GM18517 (cell line): ENCODE data around the gene NUMBL.

ENCODE experiments used
- ATAC-seq: cut with Tn5 transposase; IDR thresholded peaks from one replicate; pipeline ENCODE4 v1.9.1; 2021; ENCODE audit warnings: mild to moderate bottlenecking, moderate library complexity; ENCODE audit not compliant: unreplicated experiment

NUMBL gene

GRCh38 chr19:40716482-40717324, 26.3 kb upstream of the NUMBL start, which contains the start of the genes COQ8B and ITPKC:
Gene COQ8B (minus strand): TSS chr19:40716886. CDS start chr19:40714632, 2,254 bp downstream.
Gene ITPKC (plus strand): TSS chr19:40717112. CDS start chr19:40717136, 24 bp downstream.
- peak; percentile 74 for ATAC-seq

- ATAC-seq = no peak
Measured at GRCh38 chr19:40716031-40716481, 25.6 kb upstream of the NUMBL start.

GRCh38 chr19:40714441-40715299, 24.2 kb upstream of the NUMBL start:
- ATAC-seq = no peak

- no peak for ATAC-seq
Measured at GRCh38 chr19:40713939-40714338, 23.5 kb upstream of the NUMBL start.

- ATAC-seq = no peak
Measured at GRCh38 chr19:40709817-40710216, 19.4 kb upstream of the NUMBL start.

- no peak for ATAC-seq
Measured at GRCh38 chr19:40707615-40708014, 17.2 kb upstream of the NUMBL start.

- no peak for ATAC-seq
Measured at GRCh38 chr19:40705950-40706619, 15.6 kb upstream of the NUMBL start.

GRCh38 chr19:40705362-40705651, 14.9 kb upstream of the NUMBL start:
- ATAC-seq = no peak

- no peak for ATAC-seq
Measured at GRCh38 chr19:40704491-40705361, 14.3 kb upstream of the NUMBL start.

GRCh38 chr19:40703029-40703755, 12.7 kb upstream of the NUMBL start:
- no peak for ATAC-seq

- no peak for ATAC-seq
Measured at GRCh38 chr19:40702337-40703012, 12.0 kb upstream of the NUMBL start.

- ATAC-seq = no peak
Measured at GRCh38 chr19:40701758-40702157, 11.3 kb upstream of the NUMBL start.

GRCh38 chr19:40700083-40700482, 9.6 kb upstream of the NUMBL start:
- no peak for ATAC-seq

- ATAC-seq = no peak
Measured at GRCh38 chr19:40697007-40697406, 6.6 kb upstream of the NUMBL start.

- no peak for ATAC-seq
Measured at GRCh38 chr19:40695881-40696280, 5.4 kb upstream of the NUMBL start.

- no peak for ATAC-seq
Measured at GRCh38 chr19:40693896-40694295, 3.4 kb upstream of the NUMBL start.

- ATAC-seq = no peak
Measured at GRCh38 chr19:40693150-40693788, 2.8 kb upstream of the NUMBL start.

GRCh38 chr19:40692212-40692551, 1.7 kb upstream of the NUMBL start:
- ATAC-seq = no peak
